HG02885 (cell line): ENCODE data around the gene GCK.
"Not testable (repeated sequence)": the region's sequence is repeated elsewhere in the genome, so short reads cannot be mapped to it uniquely, and the experiment has no call there.

Experiments used
- ATAC-seq: cut with Tn5 transposase; IDR thresholded peaks from one replicate; pipeline ENCODE4 v1.9.1; 2021; ENCODE audit warnings: mild to moderate bottlenecking; ENCODE audit not compliant: unreplicated experiment, poor library complexity

The GCK gene

DNA sequence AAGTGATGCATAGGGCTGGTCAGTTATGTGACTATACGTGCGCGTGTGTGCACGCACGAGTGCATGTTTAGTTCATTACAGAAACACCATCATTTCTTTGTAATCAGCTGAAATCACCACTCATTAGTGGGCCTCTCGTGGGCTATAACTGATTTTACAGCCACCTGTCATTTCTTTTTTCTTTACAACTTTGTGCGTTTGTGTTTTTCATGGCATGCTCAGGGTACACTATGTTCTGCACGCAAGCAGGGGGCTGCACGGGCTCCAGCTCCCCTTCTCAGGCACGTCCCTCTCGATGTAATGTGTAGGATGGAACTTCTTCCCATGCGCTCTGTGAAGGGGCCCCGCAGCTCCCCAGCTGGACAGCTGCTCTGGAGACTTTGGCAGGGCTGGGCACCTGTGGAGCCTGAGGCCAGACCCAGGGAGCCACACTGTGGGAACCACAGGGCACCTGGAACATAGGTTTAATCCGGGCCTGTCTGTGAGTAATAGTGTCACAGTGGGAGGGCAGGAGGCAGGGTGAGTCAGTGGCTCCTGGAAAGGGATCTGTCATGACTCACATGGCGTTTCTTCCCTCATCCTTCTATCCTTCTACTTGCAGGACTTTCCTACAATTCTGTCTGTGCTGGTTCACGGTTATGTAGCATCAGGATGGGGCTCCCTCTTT, 4.9 kb downstream of the GCK start:
- ATAC-seq: no peak

GRCh38 chr7:44183386-44183785, 5.9 kb downstream of the GCK start:
- no peak for ATAC-seq

DNA sequence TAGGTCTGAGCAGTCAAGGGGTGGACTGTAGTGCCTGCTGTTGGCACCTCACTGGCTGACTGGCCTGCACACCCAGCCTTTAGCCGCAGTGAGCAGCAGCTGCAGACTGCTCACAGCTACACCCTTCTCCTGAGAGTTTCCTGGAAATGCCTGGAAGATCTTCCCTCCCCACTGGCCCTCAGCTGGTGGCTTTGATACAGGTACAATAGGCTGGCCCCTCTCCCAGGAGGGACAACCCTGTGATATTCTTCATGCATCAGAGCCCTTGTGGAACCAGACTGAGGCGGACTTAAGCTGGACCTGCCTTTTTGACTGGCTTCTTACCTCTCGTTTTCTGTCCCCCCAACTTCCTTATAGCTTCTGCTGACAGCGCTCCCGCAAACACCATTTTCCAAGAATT, 6.4 kb downstream of the GCK start:
- no peak for ATAC-seq

- no peak for ATAC-seq
Measured at GRCh38 chr7:44180631-44181030, 8.6 kb downstream of the GCK start.

DNA sequence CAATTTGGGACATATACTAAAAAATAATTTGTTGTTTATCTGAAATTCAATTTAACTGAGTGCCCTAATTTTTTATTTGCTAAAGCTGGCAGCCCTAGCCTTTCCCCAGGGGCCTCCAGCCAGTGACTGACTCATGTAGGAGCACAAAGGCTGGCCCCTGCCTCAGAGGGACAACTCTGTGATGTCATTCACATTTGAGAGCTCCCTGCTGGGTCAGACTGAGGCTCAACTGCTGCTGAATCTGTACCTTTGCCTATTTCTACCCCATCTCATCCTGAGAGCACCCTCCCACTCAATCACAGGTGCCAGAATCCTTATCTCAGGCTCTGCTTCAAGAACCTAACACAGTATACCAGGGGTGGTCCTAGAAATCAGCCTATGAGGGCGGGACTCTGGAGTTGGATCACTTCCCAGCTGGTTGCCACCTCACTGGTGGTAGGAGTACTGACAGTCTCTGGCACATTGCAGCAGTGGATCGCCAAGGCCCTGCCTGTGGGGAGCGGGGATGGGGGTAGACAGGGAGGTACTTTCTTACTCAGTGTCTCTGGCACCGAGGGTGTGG, 11.6 kb downstream of the GCK start:
- no peak for ATAC-seq

- ATAC-seq: no peak
Measured at GRCh38 chr7:44176486-44176885, 12.8 kb downstream of the GCK start.

GRCh38 chr7:44175730-44176129, 13.5 kb downstream of the GCK start:
- no peak for ATAC-seq

- ATAC-seq: not testable (repeated sequence)
Measured at GRCh38 chr7:44174694-44174948, 14.6 kb downstream of the GCK start.

- no peak for ATAC-seq
Measured at GRCh38 chr7:44173911-44174693, 15.1 kb downstream of the GCK start.

DNA sequence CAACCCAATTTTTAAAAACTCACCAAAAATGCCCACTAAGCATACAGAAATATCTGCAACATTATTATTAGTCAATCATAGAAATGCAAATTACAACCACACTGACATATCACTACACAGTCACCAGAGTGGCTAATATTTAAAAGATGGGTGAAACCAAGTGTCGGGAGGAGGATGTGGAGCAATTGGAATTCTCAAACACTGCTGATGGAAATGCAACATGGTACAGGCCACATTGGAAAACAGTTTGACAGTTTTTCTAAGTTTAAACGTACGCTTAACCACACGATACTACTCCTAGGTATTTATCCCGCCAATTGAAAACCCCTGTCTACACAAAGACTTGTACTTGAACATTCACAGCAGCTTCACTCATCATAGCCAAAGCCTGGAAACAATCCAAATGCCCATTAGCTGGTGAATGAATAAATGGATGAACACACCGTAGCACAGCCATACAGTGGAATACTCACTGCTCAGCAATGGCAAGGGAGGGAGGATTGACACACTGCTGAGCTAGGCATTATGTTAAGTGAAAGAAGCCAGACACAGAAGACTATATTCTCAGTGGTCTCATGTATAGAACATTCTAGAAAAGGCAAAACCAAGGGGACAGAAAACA, 16.3 kb downstream of the GCK start:
- no peak for ATAC-seq

GRCh38 chr7:44172352-44172751, 16.9 kb downstream of the GCK start:
- no peak for ATAC-seq

- not testable (repeated sequence) for ATAC-seq
Measured at GRCh38 chr7:44171901-44172300, 17.3 kb downstream of the GCK start.

- ATAC-seq: no peak
Measured at GRCh38 chr7:44167920-44168319, 21.3 kb downstream of the GCK start.

GRCh38 chr7:44163591-44163990, 25.6 kb downstream of the GCK start:
- no peak for ATAC-seq

DNA sequence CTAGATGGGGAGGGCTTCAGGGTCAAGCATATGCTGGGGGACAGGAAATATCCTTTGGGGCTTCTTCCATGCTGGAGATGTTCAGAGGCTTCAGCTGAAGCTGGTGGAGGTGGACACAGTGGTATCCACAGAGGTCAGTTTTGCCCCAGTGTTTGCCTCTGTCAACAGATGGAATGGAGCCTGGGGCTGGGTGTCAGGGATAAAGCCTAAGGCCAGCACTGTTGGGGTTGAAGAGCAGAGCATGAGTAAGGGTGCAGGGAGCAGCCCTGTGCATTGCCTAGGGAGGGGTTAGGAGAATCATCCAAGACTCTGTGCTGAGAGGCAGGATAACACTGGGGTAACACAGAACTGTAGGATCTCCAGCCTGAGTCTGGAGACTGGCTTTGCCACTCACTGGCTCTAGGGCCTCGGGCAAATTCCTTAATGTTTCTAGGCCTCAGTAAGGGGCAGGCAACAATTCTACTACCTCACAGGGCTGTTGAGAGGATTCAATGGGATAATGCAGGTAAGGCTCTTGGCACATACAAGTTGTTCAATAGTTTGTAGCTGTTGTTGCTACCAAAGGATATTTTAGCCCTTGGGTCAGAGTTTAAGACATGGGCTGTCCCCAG, 26.3 kb downstream of the GCK start:
- ATAC-seq: no peak

- ATAC-seq: no peak
Measured at GRCh38 chr7:44162179-44162578, 27.1 kb downstream of the GCK start.

DNA sequence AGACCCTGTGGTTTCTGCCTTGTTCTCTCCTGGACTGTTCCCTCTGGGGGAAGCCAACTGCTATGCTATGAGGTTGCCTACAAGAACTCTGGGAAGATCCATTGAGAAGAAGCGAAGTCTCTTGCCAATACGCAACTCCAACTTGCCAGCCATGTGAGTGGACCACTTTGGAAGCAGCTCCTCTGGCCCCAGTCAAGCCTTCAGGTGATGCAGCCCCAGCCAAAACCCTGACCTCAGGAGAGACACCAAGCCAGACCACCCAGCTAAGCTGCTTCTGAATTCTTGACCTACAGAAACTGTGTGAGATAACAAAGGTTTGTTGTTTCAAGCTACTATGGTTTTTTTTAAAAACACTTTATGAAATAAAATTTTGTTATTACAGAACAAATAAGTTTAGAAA, 27.9 kb downstream of the GCK start:
- no peak for ATAC-seq

DNA sequence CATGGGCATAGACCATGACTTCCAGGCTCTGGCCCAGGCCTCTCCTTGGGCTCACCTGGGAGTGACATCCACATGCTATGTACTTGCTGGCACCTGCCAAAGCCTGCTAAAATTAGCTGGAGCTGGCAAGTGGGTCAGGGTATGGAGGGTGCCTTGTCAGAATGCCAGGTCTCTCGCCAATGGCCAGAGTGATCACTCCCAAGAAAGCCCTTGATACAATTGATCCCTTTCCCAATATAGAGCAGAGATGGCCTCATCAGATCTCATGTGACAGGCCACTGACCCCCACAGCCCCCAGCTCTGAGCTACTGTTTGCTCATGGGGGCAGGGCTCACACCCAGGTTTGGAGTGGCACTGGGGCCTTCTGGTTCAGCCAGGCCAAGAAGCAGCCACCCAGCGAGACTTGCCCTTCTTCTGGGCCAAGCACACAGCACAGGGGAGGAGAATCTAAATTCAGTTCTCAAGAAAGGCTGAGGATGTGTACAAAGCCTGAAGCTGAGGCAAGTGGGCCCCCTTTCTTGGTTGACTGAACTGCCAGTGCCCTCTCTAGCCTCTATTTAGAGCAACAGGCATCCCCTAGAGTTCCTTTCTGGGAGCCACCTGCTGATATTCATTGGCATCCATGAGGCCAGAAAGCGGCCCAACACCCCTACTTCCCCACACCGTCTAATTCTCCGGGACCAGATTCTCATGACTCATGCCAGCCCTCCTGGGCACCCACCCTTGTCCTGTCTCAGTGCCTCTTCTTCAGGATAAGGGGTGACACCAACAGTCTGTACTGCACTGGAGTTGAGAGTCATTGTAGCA, 29.2 kb downstream of the GCK start:
- ATAC-seq: no peak

- no peak for ATAC-seq
Measured at GRCh38 chr7:44158873-44159631, 30.2 kb downstream of the GCK start.
